NCI-H146 treated with DMSO at 0.1 percent for 48 hours (cell line): Measurements from ENCODE around the gene PAFAH1B1.
"Not testable (repeated sequence)": the region's sequence is repeated elsewhere in the genome, so short reads cannot be mapped to it uniquely, and the experiment has no call there.

ENCODE experiments used
- DNase-seq: peaks from one replicate; lab custom pipeline; 2025; ENCODE audit not compliant: unreplicated experiment; lab: John Stamatoyannopoulos, UW

Gene PAFAH1B1

DNA sequence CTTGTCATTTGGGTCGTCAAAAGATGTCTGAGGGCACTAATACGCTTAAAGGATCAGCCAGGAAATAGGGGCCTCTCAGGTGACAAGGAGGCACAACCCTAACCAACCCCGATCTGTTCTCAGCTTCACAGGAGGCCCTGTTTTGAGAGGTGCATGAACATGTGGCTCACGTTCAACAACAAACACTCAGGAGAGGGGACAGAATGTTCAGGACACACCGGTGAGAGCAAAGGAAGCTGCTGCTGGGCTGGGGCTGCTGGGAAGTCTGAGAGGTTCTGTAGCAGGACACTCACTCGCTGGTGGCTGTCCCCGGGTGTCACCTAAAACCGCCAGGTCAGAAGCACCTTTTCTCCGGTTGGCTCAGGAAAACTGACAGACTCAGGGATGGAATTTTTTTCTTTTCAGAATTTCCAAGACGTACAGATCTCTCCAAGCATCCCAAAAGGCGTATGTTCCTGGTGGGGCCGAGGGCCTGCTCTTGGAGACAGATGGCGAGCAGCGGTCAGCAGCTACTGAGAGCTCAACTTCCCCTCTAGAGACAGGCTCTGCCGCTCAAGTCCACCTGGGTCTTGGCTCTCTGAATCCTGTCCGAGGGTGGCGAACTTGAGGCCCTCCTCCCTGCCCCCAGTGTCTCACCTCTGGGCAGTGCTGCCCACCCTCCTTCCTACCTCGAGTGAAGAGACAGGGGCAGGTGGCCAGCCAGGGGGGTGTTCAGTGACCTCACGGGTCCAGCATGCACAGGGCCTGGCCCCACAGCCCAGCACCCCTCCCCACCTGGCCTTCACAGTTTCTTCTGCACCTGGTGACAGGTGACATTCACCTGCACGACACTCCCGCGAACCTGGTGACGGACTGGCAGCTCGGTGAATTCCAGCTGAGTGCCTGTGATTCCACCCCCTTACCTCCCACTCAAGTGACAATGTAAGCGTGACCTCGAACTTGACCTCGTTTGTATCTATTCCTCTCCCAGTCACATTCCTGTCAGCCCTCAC lies 95.2 kb downstream of the PAFAH1B1 start:
- DNase-seq, result peak; percentile 16

DNA sequence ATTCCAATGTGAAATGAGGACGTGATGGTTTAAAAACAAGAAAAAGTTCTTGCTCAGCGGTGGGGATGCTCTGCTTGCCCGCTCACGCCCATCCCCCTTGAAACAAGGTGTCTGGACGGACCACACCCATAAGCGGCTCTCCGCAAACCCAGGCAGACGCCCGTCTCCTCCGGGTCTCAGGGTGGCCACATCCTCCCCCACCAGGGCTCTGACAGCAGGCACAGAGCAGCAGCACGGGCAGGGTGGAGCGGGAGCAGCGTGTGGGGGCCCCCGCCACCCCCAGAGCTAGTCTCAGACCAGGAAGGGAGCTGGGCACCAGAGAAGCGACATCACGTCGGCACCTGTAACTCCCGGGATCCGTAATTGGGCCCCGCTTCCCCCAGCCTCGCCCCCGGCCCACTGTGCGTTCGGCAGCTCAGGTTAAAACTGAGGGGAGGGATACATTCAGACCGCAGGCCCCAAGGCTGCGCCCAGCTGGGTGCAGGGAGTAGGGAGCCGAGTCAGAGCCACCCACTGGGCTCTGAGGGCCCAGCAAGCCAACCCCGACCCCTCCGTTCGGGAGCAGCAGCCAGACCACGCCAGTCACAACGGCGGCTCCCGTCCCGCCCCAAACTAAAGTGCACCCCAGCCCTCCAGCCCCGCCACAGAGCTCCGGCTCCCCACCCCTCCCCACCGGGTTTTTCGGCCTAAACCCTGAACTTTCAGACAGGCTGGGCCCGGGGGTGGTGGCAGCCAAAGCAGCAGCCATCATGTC lies 96.1 kb downstream of the PAFAH1B1 start:
- no peak for DNase-seq

DNA sequence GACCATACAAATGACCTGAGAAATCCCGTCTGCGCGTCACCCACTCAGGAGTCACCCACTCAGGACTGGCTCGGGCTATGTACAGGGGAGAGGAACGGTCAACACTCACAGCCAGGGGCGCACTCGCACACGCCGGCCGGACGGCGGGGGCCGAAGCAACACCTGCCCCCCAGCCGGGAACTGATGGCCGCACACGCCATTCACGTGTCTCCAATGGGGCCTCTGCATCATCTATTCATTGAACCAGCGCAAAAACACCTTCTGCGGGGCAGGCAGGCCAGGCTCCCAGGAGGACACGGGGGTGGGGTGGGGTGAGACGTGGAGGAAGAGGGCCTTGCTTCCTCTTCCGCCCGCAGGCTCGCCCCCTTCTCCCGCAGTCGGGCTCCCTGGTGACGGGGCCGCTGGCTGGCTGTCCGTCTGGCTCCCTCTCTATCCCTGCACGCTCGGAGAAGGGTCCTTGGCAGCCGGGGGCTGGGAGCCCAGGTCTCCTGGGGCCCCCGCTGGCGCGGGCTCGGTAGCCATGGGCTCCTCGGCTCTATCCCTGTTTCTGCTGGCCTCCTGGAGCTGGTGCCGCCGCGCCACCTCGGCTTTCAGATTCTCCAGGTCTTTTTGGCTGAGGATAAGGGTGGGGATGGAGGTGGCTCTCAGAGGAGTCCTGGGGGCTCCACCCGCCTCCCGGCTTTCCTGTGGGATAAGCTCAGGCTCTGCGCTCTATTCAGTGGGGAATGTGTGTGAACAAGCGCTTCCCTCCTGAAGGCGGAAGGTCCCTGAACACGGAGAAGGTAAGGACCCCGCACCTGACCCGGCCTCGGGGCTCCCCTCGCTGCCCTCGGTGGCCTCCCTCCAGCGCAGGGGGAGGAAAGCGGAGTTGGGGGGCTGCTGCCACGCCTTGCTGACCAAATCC lies 97.0 kb downstream of the PAFAH1B1 start:
- no peak for DNase-seq

DNA sequence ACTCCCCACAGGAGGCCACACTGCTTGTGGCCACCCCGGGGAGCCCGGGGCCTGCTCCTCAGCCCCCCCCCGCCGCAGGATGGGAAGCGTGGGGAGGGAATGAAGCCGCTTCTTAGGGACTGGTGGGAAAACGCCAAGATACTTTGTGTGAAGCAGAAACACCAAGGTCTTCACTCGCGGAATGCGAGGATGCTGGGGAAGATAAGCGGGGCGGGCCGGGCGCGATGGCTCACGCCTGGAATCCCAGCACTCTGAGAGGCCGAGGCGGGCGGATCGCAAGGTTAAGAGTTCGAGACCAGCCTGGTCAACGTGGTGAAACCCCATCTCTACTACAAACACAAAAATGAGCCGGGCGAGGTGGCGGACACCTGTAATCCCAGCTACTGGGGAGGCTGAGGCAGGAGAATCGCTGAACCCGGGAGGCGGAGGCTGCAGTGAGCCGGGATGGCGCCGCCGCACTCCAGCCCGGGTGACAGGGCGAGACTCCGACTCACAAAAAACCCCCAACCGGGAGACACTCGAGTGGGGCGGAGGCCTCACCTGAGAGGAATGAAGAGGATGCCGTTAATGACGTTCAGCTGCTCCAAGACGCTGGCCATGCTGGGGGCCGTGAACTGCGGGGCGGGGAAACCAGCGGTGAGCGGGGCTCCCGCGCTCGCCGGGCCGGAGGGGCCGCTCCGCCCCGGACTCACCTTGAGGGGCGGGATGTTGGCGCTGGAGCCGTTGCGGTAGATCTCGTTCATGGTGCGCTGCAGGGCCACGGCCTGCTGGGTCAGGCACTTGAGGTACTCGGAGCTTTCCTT lies 97.8 kb downstream of the PAFAH1B1 start:
- no peak for DNase-seq

DNA sequence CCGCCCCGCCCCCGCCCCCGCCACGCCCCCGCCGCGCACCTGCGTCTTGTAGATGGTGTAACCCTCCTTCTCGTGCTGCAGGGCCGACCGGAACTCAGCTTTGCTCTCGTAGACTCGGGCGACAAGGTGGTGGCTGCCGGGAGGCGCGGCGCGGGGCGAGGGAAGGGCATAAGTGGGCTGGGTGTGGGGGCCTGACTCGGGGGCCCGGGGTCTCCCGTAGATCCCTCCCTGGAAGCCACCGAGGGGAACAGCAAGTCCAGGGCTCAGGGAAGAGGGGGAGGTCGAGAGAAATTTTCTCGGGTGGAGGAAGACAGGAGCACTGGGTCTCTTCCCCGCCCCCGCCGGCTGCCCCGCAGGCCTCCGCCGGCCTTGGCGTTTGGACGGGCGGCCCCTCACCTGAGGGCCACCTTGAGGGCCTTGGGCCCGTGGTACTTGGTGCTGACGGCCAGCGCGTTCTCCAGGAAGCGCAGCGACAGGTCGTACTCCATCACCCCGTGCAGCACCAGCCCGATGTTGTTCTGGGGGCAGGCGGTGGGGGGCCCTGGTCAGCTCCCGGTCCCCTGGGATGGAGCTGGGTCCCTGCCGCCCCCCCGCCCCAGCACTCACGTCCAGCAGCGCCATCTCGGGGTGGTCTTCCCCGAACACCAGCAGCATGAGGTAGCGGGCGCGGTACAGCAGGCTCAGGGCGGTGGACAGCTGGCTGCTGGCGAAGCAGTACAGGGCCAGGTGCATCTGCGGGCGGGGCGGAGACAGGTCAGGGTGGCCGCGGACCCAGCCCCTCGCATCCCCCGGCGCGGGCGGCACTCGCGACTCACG lies 98.7 kb downstream of the PAFAH1B1 start:
- DNase-seq, result no peak

DNA sequence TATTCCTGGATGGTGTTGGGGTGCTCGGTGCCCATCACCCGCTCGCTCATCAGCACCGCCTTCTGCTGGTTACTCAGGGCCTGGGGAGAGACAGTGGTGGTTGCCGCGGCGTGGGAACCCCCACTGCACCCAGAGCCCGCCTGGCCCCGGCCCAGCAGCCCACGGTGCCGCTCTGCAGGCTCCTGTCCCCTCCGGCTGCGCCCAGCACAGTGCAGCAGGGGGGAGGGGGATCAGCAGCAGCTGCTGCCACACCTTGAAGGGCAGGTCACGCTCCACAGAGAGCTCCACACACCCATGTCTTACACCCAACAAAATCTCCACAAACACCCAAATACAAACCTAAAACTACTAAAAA lies 99.3 kb downstream of the PAFAH1B1 start:
- DNase-seq, result no peak

DNA sequence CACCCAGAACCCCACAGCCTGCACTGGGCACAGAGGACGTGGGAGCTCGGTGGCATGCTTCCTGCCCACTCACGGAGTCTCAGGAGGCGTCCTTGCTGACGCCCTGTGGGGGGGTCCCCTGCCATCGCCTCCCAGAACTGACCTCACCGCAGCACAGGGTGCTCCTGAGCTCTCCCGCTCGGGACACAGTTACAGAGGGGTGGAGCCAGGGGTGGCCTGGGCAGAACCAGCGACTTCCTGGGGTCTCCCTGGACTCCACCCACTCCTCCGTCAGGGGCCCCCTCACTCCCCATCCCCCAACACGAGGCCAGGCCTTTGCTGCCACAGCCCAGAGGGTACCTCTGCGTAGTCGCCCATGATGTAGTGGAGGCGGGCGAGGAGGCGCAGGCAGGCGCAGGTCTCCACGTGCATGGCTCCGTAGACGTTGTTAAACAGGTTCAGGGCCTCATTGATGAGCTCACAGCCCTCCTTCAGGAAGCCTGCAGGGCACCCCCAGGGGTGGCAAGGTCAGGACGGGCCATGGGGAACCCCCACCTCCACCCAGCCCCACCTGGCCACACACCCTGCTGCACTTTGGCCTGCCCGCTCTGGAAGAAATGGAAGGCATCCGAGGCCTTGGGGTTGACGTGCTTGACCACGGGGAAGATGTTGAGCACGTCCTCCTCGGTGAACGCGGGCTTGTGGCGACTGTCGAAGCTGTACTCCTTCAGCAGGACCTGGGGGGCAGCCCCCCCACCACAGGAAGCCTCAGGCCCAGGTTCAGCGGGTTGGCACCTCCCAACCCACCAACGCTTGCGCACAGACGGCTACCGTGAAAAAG lies 100.3 kb downstream of the PAFAH1B1 start:
- no peak for DNase-seq

DNA sequence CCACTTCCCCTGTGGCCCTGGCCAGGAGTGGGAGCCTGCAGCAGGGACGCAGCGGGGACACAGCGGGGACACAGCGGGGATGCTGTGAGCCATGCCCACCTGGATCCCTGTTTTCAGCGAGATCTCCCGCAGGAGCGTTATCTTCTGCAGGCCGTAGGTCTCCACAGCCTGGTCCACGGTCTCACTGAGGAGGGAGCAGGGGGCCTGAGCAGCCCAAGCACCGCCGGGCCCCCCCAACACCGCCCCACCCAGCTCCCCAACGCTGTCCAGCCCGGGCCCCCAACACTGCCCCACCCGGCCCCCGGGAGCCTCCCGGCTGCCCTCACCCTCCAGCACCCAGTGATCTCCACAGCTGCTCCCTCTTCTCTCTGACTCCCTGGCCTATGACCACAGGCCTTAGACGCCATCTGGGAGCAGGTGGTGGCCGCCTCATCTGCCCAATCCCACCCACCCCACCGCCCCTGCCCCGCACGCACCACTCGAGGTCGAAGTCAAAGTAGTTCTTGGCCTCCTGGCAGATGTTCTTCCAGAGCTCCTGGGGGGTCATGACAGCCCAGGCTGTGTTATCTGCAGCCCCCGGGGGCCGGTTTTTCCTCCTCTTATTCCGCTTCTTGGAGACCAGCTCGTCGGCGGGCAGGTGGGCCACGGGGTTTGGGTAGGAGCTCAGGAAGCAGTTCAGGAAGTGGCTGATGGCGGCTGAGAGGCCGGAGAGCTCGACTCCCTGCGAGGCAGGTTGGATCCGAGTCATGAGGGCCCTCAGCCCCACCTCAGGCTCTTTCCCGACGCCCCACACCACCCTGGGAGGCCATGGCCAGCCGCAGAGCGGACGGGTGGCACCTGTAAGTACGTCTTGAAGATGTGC lies 101.2 kb downstream of the PAFAH1B1 start:
- DNase-seq, result no peak

DNA sequence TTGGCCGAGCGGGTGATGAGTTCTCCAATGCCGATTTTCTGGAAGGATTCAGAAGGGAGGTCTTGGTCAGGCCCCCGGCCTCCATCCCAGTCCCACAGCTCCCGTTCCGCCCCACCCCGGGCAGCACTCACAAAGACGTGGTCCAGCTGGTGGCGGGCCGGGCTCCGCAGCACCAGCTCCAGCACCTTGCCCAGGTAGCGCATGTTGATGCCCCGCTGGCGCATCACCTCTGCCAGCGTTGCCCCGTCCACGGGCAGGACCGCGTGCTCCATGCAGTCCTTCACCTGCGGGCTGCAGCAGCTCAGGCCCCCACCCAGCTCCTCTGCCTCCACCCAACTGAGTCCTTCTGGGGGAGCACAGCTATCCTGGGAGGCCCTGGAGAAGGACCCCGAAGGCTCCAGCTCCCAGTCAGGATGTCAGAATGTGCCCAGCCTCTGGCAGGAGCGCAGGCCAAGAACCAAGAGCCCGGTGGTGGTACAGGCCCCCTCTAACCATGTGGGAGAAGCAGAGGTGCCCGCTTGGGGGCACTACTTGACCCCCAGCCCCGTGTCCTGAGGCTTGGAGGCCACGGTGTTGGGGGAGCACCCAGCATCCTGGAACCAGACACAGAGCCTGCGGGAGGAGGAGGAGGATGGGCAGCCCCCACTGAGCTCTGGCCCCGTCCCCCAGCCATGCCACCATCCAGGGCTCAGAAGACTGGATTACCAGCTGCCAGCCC lies 101.9 kb downstream of the PAFAH1B1 start:
- DNase-seq, result no peak

DNA sequence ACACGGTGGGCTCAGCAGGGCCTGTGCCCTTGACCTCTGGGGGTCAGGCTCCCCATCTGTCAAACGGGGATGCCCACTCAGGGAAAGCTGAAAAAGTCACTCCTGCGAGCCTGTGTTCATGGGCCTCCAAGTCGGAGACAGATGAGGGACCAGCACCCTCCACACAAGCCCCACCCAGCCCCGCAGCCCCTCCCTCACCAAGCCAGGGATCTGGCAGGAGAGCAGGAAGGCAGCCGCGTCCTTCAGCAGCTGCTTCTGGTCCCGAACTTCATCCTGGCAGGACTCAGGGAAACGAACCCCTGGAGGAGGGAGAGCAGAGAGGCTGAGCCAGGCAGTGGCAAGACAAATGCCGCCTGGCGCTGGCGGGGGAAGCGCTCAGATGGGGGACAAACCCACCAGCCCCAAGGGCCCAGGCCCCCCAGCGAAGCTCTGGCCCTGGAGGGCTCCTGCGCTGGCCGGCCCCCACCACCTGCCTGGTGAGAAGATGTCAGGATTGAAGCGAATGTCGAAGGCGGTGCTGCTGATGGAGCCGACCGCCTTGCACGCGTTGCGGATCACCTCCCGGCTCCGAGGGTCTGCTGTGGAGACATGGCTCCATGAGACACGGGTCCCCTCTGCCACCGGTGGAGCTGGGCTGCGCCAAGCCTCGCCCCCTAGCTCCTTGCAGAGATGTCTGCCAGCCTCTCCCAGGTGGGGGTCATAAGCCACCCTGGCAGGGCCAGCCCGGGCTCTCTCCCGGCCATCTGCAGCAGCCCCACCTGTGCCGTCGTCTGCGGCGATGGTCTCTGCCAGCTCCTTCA lies 102.7 kb downstream of the PAFAH1B1 start:
- DNase-seq, result no peak

DNA sequence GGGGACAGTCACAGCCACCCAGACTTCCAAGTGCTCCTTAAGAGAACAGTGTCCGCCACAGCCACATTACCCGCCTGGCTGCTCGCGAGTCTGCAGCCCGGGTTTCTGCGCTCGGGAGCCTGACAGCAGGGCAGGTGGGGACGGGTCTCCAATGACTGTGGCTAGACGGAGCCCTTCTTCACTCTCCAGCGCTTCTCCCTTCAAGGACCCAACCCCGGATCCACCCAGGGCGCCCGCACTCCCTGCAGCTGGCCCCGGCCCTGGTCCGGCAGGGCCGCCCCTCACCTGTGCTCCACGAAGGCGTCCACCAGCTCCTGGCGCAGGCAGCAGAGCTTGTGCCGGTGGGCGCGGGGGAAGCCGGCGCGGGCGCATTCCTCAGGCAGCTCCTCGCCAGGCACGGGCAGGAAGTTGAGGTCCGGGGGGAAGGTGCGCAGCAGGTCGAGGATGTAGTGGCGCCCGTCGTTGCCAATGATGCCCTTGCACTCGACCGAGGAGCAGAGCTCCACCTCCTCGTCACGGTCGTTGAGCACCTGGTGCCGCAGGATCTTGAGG lies 104.2 kb downstream of the PAFAH1B1 start:
- DNase-seq, result no peak

DNA sequence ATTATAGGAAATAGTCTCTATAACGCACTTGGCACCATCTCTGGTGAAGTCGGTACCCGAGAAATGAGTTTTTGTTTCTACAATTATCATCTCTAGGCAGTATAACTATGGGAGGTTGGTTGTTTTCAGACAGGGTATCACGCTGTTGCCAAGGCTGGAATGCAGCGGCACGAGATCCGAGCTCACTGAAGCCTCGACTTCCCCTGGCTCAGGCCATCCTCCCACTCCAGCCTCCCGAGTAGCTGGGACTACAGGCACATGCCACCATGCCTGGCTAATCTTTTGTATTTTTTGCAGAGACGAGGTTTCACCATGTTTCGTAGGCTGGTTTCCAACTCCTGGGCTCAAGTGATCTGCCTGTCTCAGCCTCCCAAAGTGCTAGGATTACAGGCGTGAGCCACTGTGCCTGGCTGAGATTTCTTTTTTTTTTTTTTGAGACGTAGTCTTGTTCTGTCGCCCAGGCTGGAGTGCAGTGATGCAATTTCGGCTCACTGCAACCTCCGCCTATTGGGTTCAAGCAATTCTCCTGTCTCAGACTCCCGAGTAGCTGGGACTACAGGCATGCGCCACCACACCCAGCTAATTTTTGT lies 105.9 kb downstream of the PAFAH1B1 start:
- DNase-seq, result not testable (repeated sequence)

DNA sequence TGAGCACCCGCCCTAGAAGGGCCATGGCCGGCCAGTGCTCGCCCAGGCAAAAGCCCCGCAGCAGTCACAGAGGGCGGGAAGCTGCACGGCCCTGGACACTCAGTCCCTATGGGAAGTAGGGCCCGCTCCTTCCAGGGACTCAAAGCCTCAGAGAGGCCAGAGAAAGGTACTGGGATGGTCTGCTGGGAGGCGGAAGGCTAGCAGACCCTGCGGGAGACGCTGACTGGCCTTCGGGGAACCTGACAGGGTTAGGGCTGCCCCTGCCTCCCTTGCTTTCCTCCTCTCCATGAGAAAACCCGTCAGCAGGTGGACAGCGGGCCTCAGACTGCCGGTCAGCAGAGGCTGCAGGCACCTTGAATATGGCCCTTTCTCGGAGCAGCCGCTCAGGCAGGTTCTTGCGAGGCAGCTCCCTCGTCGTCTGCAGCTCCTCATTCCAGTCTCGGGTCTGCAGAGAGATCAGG lies 106.6 kb downstream of the PAFAH1B1 start:
- DNase-seq, result no peak

DNA sequence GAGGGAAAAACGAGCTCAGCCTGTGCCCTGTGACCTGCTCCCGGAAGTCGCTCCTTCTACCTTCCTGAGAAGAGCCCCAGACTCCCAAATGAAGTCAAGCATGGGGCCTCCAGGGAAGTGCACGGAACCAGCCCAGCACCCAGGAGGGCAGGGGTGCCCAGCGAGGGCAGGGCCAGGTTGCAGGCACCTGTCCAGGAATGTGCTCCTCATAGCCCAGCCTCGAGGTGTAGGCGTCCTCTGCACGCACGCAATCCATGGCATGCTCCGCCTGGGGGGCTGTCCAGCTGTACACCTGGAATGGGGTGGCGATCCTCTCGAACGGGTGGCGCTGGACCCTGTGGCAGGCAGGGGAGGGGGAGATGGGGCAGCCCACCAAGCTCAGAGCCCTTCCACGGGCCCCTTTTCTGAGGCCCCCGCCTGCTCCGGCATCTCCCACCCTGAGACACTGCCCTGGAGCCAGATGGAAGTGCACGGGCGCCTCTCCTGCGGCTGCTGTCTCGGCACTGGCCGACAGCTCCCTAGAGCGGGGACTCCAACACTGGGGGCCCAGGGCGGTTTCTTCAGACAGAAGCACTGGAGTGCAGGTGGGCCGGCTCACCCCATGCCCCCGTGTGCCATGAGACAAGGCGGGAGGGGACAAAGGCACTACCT lies 107.2 kb downstream of the PAFAH1B1 start:
- DNase-seq, result peak; percentile 60
